GM12801 (cell line): ENCODE data around the gene HPSE2.

Experiments used
- CTCF ChIP-seq: IDR thresholded peaks from one replicate; pipeline ENCODE4 v1.5.1; 2011; ENCODE audit warnings: control low read depth; ENCODE audit not compliant: insufficient read length; ENCODE audit errors: extremely low read depth

HPSE2 gene

DNA sequence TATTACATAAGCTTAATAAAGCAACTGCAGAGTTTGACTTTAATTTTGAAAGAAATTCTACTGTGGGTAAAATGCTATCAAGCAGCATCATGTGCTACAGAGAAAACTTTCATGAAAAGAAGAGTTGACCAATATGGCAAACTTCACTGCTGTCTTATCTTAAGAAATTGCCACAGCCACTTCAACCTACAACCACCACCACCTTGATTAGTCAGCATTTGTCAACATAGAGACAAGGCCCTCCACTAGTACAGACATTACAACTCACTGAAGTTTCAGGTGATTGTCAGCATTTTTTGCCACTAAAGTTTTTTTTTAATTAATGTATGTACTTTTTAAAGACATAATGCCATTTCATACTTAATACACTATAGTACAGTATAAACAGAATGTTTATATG lies 350.3 kb downstream of the HPSE2 start:
- TF ChIP-seq CTCF: no peak

GRCh38 chr10:98881789-98882188 lies 353.9 kb downstream of the HPSE2 start:
- TF ChIP-seq CTCF: no peak

GRCh38 chr10:98880971-98881370 lies 354.7 kb downstream of the HPSE2 start:
- no peak for TF ChIP-seq CTCF

DNA sequence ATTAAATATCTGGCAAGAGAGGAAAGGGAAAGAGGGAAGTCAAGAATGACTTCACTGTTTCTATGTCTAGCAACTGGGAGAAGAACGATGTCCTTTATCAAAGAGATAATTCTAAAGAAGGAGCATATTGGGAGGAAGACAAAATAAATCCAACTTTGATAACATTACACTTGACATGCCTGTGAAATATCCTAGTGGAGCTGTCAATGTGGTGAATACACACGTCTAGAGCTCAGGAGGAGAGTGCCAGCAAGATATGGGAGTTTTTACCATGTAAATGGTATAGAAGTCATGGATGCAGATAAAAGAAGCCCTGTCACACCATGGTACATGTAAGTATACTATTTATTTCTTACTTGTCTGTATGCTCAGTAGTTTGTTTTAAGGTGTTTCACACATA lies 356.7 kb downstream of the HPSE2 start:
- TF ChIP-seq CTCF: no peak

- TF ChIP-seq CTCF: no peak
These were observed 357.2 kb downstream of the HPSE2 start for GRCh38 chr10:98878418-98878817.

- TF ChIP-seq CTCF: no peak
These were observed 373.7 kb downstream of the HPSE2 start for GRCh38 chr10:98861962-98862361.

GRCh38 chr10:98858525-98858924 lies 377.1 kb downstream of the HPSE2 start:
- TF ChIP-seq CTCF: no peak
